Breast epithelium (tissue), 3 donors: Measurements from ENCODE around the gene KLHL33.

Experiments
- POLR2AphosphoS5 ChIP-seq, 3 donors: sonication (generic); formaldehyde crosslinking; IDR thresholded peaks; one replicate each; pipeline ENCODE4 v1.6.1; 2017; ENCODE audit warnings: antibody characterized with exemption in 3 of 3
- TF ChIP-seq, protein P1 (sequence below), 3 donors: fragments of 450-650 bp; IDR thresholded peaks; one replicate each; pipeline ENCODE4 v1.5.1; 2016 to 2017; ENCODE audit warnings: antibody characterized with exemption in 3 of 3, mild to moderate bottlenecking in 3 of 3, moderate library complexity in 3 of 3

- TF ChIP-seq, protein P1, sequence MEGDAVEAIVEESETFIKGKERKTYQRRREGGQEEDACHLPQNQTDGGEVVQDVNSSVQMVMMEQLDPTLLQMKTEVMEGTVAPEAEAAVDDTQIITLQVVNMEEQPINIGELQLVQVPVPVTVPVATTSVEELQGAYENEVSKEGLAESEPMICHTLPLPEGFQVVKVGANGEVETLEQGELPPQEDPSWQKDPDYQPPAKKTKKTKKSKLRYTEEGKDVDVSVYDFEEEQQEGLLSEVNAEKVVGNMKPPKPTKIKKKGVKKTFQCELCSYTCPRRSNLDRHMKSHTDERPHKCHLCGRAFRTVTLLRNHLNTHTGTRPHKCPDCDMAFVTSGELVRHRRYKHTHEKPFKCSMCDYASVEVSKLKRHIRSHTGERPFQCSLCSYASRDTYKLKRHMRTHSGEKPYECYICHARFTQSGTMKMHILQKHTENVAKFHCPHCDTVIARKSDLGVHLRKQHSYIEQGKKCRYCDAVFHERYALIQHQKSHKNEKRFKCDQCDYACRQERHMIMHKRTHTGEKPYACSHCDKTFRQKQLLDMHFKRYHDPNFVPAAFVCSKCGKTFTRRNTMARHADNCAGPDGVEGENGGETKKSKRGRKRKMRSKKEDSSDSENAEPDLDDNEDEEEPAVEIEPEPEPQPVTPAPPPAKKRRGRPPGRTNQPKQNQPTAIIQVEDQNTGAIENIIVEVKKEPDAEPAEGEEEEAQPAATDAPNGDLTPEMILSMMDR (IDR thresholded peaks at IDR 0.05): no peak
- TF ChIP-seq POLR2AphosphoS5 (IDR thresholded peaks at IDR 0.05): no peak
Measured at GRCh38 chr14:20478894-20479293, 42.9 kb upstream of the KLHL33 start.
